Urothelium cell line (cell line): ENCODE results near the gene ATP1B3.
A peak's percentile ranks its signal among the peaks of the same experiment; 100 is the strongest.
"Not testable (repeated sequence)": the region's sequence is repeated elsewhere in the genome, so short reads cannot be mapped to it uniquely, and the experiment has no call there.

Experiments
- DNase-seq: peaks from one replicate; pipeline ENCODE4 v3.0.0; 2011; ENCODE audit warnings: low spot score, mixed read lengths
- FAIRE-seq: peaks from 2 replicates; lab custom pipeline; 2011; peaks lifted over from hg19 to GRCh38; lab: Jason Lieb, UNC

The ATP1B3 gene

DNA sequence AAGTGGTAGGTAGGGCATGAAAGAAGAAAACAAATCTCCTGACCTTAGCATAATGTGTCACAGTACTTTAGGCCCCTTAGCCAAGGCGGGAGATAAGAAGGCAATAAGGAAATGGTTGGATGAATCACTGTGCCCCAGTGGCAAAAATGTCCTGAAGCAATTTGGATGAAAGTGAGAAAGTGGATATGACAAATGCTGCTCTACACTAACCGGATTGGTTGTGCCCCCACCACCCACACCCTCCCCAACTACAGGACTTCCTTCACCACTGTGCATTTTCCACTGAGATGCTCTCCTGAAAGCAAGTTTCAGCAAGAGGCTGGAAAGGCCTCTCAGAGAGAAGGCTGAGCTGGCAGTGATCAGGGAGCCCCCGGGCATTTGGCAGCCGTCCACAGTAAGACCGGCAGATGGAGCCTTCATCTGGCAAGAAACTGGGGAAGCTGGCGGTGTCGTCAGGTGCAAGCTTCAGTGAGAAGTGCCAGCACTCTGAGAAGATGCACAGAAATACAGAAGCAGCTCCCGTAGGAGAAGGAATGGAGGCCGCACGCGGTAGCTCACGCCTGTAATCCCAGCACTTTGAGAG lies 63.8 kb downstream of the ATP1B3 start:
- DNase-seq (peak; percentile 50), FAIRE-seq (no peak)

DNA sequence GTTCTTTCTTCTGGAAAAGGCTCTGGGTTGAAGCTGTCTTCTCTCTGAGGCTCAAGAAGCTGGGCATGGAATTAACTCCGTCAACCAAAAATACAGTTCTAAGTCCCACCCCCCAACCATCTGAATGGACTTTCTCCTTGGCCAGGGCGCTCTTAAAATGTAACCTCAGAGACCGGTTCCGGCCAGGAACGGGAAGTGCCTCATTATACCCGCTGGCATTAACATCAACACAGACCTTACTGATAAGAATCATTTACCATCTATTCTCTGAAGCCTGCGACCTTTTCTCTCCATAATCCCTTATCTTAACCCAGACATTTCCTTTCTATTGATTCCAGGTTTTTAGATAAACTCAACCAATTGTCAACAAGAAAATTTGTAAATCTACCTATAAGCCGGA lies 64.7 kb downstream of the ATP1B3 start:
- no peak for FAIRE-seq

DNA sequence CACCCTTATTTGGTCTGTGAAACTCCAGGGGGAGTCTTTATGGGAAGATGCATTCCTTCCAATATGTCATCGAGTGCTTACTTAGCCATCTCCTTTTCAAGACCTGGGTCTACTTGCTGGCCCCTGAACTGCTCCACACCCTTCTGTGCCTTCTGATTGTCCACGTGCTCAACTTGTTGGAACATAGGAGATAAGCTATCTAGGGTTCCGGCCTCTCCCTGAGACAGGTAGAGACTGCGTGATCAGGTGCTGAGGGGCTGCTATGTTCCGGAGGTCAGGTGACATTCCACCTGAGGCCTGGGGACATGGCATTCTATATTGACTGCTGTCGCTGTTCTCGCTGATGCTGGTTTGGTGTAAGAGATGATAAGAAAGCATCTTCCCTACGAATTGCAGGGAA lies 65.6 kb downstream of the ATP1B3 start:
- DNase-seq: no peak
- no peak for FAIRE-seq

More for the DNA sequence above, 64.7 kb downstream of the ATP1B3 start:
- no peak for DNase-seq

DNA sequence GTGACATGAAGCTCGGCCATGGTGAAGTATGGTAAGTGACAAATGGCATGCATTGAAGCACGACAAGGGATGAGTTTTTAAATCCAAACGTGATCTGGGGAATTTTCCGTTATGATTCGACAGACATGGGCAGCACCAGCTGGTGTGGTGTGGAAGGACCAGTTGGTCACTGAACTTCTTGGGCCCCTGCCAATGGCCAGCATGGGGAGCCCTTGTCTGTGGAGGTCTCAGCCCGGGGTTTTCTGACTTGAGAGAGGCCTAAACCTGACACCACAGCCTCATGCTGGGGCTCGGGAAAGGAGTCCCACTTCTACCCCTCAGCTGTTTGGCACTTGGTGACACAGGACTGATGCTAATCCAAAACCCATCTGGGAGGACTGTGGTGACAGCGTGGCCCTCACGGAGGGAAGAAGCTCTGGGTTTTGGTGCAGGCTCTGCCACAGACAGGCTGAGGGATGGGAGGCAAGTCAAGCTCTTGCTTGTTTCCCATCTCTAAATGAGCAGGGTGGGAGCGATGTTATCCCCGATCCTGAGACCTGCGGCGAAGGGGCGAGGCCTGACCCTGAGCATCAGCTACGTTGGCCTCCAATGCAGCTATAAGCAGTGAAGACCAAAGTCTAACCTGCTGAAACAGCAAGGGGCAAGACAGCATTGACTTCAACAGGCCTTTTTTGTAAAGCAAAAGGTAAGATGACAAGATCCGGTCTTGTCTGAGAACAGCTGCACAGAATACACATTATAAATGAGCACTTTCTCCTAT lies 69.5 kb downstream of the ATP1B3 start:
- FAIRE-seq: no peak
- no peak for DNase-seq

DNA sequence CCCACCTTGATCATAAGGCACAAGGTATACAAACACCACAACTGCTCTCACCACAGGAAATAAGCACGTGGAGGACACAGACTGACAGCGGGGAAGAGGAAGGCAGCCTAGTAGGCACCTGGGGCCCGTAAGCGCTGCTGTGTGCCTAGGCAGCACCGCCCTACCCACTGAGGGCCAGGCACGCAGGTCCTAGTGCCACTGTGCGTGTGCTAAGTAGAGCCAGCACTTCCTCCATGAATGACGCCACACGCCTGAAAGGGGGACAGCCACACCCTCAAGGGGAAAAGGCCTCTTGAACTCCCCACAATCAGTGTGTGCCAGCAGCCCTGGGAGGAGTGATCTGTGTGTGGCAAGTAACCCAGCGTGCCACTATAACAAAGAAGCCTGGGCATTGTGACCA lies 73.0 kb downstream of the ATP1B3 start:
- FAIRE-seq (no peak), DNase-seq (no peak)

DNA sequence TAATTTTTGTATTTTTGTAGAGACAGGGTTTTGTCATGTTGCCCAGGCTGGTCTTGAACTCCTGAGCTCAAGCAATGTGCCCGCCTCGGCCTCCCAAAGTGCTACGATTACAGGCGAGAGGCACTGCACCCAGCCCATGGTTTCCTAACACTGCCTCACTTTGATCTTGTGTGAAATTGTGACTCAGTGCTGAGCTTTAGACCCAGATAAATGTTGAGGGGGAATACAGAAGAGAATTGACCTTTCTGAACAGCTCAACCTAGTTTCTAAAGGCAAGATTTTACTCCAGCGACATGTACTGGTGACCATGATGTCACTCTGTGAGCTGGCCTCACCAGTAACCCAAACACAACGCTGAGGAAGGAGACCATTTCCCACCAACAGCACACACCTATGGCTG lies 73.5 kb downstream of the ATP1B3 start:
- DNase-seq (no peak), FAIRE-seq (no peak)

DNA sequence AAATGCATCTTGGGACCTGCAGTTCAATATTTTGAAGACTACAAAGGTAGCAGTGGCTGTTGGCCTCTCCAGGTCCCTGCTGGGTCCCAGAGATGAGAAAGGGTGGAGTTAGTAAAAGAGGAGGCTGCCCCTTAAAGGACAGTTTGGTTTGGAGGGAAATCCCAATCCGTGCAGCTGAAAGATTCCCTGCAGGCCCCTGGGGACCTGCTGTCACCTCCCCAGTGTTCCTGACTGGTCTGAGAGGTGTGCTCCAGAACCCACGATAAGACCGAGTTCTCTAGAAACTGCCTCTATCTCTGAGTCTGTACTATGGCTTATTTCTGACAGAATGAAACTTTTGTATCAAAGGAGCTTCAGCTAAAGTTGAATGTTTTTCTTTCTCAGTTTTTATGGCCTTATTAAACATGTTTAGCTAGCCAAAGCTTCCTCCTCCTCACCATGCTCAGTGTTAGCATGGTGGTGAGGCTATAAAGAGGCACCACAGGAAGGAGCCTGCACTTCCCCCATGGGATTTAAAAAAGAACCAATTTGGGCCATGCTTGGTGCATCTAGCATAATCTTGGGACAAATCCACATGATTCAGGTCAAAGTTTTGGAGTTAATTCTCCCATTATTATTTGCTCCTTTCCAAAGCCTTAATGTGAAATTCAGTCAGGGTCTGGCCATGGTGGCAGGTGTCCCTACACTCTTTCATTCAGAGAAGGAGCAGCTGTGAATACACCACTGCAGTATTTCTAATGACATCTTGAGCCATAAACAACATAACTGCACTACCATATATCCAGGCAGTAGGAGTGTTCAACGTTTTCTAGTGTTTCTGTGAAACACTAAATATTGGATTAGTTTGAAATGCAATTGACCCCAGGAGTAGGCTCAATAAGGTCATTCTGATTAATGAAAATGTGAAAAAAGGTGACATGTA lies 74.4 kb downstream of the ATP1B3 start:
- FAIRE-seq (no peak), DNase-seq (no peak)

DNA sequence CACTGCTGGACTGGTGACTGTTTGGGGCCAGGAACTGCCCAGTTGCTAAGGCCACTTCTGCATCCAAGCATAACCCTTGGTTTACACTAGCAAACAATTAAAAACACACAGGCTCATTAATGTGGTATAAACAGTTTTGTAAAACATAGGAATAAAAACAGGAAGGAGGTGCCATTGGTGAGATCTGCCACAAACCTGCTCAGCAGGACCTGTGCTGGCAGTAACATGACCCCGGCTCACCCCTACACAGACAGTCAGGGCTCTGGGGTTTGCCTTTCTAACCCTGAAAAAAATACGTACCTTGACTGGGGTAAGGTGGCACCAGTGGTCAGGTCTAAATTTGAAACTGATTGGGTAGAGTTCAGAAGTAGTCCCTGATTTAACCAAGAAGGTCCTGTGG lies 76.2 kb downstream of the ATP1B3 start:
- no peak for DNase-seq

DNA sequence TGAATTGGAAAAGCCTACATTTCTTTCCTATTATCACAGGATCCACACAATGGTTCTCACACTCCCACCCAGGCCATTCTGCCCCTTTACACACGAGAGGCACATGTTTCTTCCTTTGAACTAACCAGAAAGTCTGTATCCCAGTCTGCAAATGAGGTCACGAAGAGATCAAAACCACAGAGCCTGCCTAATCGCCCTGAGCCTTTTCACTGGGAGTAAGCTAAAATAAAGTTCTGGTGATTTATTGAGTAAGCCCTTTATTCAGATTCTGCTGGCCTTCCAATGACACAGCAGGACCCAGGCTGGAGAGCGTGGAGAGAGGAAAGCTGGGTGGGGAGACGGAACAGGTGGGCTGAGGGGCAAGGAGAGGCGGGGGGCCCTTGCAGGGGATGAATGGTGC lies 78.7 kb downstream of the ATP1B3 start:
- FAIRE-seq: no peak
- DNase-seq: no peak

More for the DNA sequence above, 76.2 kb downstream of the ATP1B3 start:
- FAIRE-seq: no peak

DNA sequence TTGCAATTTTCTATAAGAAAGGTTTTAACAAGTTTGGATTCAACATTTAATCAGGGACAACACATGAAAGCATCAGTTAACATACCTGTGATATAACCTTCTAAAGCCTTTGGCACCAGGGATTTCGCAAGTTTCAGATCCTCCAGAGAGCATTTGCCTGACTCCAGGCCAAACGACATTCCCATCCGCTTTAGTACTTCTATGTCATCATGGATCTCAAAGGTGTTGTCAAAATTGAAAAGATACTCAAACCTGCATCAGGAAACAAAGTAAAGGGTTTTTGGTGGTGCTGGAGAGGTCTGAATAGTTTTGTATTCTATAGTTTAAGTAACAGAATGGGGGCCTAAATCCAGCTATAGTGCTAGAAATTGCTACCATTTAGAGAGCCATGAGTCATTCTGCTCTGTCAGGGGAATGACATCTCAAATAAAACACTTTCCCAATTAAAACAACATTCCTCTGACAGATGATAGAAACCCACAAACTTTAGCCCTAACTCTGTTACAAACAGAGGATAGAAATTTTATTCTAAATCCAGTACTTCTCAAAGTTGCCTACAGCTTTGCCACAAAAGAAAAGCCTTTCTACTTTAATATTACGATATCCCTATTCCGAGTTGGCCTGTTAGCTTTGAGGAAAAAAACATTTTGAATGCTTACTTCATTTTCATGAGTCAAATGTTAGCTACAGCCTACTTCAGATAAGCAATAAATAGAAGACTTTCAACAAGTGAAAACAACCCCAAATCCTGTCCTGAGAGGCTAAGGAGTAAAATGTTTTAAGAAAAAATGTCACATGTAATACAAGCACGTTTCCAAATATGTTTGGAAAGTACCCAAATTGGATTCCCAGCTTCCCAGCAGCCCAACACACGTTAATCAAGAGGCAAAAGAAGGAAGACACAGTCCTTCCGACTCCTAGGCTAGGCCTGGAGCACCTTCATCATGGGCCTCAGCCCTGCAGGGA lies 83.4 kb downstream of the ATP1B3 start:
- FAIRE-seq (no peak), DNase-seq (peak; percentile 26)

DNA sequence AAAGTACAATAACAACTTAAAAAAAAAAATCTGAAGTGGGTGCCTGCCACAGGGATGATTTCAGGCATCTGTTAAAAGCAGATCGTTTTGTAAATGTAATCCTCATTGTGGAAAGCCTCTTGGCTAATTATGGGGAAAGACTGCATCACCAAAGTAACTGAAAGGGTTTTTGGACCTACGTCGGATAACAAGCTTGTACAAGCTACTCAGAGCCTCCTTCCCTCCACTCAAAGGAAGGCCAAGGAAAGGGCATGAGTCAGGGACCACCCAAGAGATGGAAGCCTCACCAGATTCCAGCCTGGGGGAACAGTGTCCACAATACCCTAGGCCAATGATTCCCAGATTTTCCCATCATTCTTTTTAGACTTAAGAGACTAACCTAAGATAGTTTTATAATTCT lies 84.3 kb downstream of the ATP1B3 start:
- FAIRE-seq: no peak

DNA sequence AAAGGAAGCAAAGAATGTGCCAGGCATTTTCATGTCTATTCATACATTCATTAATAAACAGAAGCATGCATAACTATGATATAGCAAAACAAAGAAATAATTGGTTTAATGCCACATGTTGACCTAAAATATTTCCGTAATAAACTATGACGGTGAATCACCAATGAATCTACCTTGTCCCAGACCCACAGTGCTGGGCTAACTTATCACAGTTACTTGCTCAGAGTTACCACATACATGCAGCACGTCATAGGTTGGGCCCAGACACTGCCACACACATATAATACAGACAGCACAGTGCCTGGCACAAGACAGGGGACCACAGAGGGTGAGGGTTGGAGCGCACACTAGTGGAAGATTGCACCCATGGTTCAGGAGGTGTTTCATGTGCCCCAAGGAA lies 86.9 kb downstream of the ATP1B3 start:
- DNase-seq (no peak), FAIRE-seq (no peak)

More for the DNA sequence above, 84.3 kb downstream of the ATP1B3 start:
- DNase-seq: no peak

DNA sequence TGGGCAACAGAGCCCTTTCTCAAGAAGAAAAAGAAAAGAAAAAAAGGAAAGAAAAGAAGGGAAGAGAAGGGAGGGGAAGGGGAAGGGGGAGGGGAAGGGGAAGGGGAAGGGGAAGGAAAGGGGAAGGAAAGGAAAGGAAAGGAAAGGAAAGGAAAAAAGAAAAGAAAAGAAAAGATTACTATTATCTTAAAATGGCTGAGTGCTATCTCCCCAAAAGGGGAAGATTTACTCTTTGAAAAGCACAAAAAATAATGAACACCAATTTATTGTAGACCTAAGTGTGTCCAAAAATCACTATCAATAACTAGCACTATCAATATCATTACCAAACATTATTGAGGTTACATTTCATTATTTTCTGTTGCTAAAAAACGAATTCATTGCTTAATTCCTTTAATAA lies 89.0 kb downstream of the ATP1B3 start:
- DNase-seq (no peak), FAIRE-seq (no peak)

DNA sequence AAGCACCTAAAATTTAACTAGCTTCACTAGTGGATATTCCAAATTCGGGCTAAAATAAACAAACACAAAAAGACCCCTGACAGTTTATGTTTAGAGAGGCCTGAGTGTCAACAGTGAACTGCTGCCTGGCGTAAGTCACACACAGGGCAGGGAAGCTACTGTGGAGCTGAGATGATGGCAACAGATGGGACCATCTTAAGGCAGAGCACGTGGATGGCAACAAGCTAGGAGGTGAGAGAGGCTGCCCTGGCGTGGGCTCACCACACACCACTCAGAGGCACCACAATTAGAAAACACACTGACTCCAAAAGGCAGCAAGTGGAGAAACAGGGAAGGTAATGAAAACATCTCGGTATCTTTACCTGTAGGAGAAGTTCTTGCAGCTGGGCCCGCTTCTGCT lies 93.3 kb downstream of the ATP1B3 start:
- no peak for FAIRE-seq
- DNase-seq: no peak

DNA sequence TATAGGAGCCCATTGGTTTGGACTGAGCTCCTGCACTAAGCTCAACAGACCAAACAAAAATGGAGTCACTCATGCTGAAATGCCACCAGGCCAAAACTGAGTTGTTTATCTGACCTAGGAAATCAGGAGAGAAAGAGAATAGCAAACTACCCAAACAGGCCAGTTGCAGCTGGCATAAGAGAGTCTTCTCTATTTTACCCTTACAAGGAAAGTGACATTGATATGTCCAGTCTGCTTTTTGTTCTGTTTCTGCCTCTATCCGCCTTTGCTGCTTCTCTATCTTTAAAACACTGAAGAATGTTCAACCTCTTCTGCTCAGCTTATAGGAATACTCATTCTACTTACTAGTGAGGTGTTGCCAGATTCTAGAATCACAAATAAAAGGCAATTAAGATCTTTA lies 95.1 kb downstream of the ATP1B3 start:
- DNase-seq: no peak
- no peak for FAIRE-seq

DNA sequence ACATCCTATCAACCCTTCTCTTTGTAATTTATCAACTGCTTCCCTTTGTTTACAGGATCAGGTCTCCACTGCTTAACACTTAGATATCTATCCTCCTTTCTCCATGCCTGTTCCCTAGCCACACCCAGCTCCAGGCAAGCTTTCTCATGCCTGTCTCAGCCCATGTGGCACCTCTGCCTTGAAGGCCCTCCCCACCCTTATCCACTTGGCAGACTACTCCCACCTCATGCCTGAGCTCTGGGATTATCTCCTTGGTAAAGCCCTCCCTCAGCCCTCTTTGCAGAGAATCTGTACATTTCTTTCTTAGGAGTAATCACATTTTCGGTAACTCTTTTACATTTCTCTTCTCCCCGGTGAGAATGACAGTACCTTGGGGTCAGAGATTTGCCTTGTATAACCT lies 96.0 kb downstream of the ATP1B3 start:
- FAIRE-seq (no peak), DNase-seq (no peak)

DNA sequence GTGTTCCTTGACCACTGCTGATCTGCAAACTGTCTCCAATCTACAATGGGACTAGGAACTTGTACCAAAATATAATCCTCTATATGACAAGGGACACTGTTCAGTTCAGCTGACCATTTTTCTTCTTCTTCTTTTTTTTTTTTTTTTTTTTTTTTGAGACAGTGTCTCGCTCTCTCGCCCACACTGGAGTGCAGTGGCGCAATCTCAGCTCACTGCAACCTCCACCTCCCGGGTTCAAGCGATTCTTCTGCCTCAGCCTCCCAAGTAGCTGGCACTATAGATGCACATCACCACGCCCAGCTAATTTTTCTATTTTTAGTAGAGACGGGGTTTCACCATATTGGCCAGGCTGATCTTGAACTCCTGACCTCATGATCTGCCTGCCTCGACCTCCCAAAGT lies 98.3 kb downstream of the ATP1B3 start:
- not testable (repeated sequence) for FAIRE-seq, DNase-seq
